HG02759 (cell line): ENCODE data around the gene GAA.

Experiments
- ATAC-seq: cut with Tn5 transposase; IDR thresholded peaks from one replicate; pipeline ENCODE4 v1.9.1; 2021; ENCODE audit warnings: mild to moderate bottlenecking, moderate library complexity; ENCODE audit not compliant: unreplicated experiment

The GAA gene

GRCh38 chr17:80115159-80115558 lies 13.8 kb downstream of the GAA start:
- ATAC-seq, result no peak

GRCh38 chr17:80116276-80116920 lies 15.0 kb downstream of the GAA start:
- no peak for ATAC-seq

- no peak for ATAC-seq
Observed at GRCh38 chr17:80116921-80117380, 15.6 kb downstream of the GAA start.

GRCh38 chr17:80117491-80118401 lies 16.4 kb downstream of the GAA start:
- no peak for ATAC-seq

- ATAC-seq, result no peak
Observed at GRCh38 chr17:80118601-80119270, 17.4 kb downstream of the GAA start.

- no peak for ATAC-seq
Observed at GRCh38 chr17:80119271-80119791, 17.9 kb downstream of the GAA start.

GRCh38 chr17:80119839-80120238 lies 18.5 kb downstream of the GAA start:
- no peak for ATAC-seq

- ATAC-seq, result no peak
Observed at GRCh38 chr17:80122026-80122575, 20.7 kb downstream of the GAA start.

- ATAC-seq, result no peak
Observed at GRCh38 chr17:80122926-80123505, 21.6 kb downstream of the GAA start.

GRCh38 chr17:80123791-80124190 lies 22.4 kb downstream of the GAA start:
- ATAC-seq, result no peak

- no peak for ATAC-seq
Observed at GRCh38 chr17:80124351-80124981, 23.1 kb downstream of the GAA start.

- no peak for ATAC-seq
Observed at GRCh38 chr17:80125656-80126448, 24.5 kb downstream of the GAA start.

- ATAC-seq, result no peak
Observed at GRCh38 chr17:80126449-80126715, 25.0 kb downstream of the GAA start.

- no peak for ATAC-seq
Observed at GRCh38 chr17:80129006-80129565, 27.7 kb downstream of the GAA start.

- ATAC-seq, result no peak
Observed at GRCh38 chr17:80130992-80131391, 29.6 kb downstream of the GAA start.

GRCh38 chr17:80132906-80133625 lies 31.7 kb downstream of the GAA start:
- no peak for ATAC-seq

- ATAC-seq, result no peak
Observed at GRCh38 chr17:80133626-80133970, 32.2 kb downstream of the GAA start.

- no peak for ATAC-seq
Observed at GRCh38 chr17:80137131-80137530, 35.8 kb downstream of the GAA start.
